GM21515 (cell line): ENCODE results near the gene MOCS3.
"Not testable (repeated sequence)": the region's sequence is repeated elsewhere in the genome, so short reads cannot be mapped to it uniquely, and the experiment has no call there.

Experiments
- ATAC-seq: cut with Tn5 transposase; IDR thresholded peaks from one replicate; pipeline ENCODE4 v1.9.1; 2021; ENCODE audit not compliant: unreplicated experiment

MOCS3 gene

DNA sequence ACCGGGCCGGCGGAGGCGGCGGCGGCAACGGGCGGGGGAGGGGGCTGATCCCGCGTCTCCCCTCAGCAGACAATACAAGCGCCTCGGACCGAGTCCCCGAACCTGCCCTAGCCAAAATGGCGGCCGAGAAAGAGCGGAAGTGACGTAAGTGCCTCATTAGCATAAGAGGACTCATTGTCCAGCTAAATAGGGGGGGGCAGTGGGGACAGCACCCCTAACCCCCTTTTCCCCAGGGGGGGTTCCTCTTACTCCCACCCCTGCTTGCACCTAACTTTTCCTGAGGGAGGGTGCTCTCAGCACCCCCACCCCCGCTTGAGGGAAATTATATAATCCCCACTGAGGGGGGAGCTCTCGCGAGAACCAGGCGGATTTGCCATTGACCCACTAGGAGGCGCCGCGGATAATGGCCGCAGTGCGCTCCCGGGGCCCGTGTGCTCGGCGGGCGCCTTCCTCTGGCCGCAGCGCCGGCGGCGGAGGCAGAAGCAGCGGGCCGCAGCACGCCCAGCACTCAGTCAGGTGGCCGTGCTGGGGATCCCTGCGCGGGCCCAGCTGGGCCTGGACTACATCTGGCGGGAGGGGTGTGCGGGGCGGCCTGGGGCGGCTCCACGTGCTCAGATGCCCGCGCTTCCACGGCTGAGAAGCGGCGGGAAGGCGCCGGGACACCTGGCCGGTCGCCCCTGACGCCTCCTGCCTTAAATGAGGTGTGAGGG is 27.2 kb upstream of the MOCS3 start, which contains the start of gene ADNP:
ADNP (minus strand) TSS at position 132 of the 710 bp plus-strand sequence. CDS start 27,441 bp downstream, outside the sequence.
- peak; percentile 67 for ATAC-seq

DNA sequence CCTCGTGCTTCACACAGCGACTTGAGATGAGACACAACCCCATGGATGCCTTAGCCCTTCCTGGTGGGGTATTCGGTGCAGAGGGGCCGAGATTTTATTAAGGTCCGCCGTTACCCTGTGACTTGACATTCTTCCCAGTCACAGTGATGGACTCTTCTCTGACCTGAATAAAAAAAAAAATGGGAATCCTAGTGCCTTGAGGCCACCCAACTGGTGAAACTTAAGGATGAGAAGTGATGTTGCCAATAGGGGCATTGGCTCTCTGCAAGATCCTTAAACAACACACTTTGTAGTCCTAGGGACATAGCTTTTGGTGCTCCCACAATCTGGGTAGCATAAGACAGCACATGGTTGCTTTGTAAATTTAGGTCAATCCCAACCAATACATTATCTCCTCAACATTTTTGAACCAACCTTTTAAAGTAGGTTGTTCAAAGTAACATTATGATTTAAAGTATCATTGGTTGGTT is 26.6 kb upstream of the MOCS3 start:
- ATAC-seq, result no peak

- ATAC-seq, result no peak
Measured at GRCh38 chr20:50932691-50933280, 25.8 kb upstream of the MOCS3 start.

DNA sequence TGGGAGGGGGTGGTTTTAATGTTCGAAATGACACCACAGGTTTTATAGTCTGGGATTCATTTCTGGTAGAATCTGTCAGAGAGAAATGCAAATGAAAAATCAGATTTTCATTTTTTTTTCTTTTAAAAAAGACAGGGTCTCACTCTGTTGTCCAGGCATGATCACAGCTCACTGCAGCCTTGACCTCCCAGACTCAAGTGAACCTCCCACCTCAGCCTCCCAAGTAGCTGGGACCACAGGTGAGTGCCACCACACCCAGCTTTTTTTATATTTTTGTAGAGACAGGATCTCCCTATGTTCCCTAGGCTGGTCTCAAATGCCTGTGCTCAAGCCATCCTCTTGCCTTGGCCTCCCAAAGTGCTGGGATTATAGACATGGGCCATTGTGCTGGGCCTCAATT is 25.0 kb upstream of the MOCS3 start:
- no peak for ATAC-seq

DNA sequence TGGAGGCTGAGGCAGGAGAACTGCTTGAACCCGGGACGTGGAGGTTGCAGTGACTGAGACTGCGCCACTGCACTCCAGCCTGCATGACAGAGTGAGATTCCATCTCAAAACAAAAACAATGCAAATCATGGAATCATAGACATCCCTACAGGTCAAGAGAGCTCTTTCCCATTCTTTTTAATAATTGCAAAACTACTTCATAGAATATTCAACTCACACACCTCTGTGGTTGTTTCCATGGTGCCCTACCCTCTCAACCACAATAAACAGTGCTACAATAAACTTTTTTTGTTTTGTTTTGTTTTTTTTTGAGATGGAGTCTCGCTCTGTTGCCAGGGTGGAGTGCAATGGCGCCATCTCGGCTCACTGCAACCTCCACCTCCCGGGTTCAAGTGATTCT is 15.5 kb upstream of the MOCS3 start:
- ATAC-seq, result no peak

GRCh38 chr20:50948132-50948785 is 10.4 kb upstream of the MOCS3 start:
- ATAC-seq, result no peak

GRCh38 chr20:50953196-50953595 is 5.4 kb upstream of the MOCS3 start:
- ATAC-seq, result no peak

DNA sequence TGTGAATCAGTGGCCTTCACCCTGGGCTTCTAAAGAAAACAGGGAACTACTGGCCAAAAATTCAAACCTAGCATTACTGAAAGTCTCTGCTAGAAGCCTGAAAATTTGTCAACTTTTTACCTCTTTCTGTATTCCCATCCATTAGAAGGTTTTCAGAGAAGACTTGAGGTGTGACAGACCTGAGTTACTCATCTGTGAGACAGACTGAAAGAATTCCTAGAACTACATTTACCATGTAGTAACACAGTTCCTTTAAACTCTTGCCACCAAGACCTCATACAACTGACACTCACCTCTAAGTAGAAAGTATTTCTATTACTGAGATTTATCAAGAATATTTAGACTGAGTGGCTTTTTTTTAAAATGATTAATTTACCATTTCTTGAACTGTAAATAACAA is 4.8 kb upstream of the MOCS3 start:
- ATAC-seq, result no peak

DNA sequence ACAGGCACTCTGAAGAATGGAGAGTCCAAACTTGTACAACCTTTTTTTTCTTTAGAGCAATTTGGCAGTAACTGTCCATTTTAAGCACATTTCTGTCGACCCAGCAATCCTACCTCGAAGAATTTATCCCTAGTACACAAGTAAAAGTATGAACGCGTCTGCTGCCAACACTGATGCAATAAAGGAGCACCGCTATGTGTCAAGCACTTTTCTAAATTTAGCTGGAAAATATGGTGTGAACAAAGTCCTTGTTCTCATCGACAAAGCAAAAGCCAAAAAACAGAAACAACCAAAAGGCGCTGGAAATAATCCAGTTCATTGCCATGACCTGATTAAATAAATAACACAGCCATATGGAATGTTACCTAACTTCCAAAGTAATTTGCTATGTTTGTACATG is 1.3 kb upstream of the MOCS3 start:
- ATAC-seq, result no peak

GRCh38 chr20:50957798-50958614 is 612 bp upstream of the MOCS3 start, which contains the start of gene DPM1:
TSS of gene DPM1 (minus strand) at chr20:50958532. CDS start at chr20:50958523, 9 bp downstream.
- peak; percentile 80 for ATAC-seq

GRCh38 chr20:50959543-50960126 is 1.0 kb downstream of the MOCS3 start:
- ATAC-seq, result no peak

- ATAC-seq, result no peak
Measured at GRCh38 chr20:50967586-50967985, 9.0 kb downstream of the MOCS3 start.

DNA sequence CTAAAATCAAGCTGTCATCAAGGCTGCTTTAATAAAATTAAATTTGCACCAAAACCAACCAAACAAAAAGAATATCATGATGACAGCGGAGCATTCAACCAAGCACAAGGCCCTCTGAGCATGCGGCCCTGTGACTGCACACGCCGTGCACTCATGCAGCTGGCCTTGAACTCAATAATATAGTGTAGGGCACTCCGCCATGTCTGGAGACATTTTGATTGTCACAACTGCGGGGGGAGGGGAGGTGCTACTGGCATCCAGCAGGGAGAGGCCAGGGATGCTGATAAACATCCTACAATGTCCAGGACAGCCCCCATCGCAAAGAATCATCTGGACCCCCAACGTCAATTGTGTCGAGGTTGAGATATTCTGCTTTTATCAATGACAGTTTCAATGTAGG is 9.7 kb downstream of the MOCS3 start:
- no peak for ATAC-seq

GRCh38 chr20:50969435-50969834 is 10.8 kb downstream of the MOCS3 start:
- ATAC-seq, result no peak

DNA sequence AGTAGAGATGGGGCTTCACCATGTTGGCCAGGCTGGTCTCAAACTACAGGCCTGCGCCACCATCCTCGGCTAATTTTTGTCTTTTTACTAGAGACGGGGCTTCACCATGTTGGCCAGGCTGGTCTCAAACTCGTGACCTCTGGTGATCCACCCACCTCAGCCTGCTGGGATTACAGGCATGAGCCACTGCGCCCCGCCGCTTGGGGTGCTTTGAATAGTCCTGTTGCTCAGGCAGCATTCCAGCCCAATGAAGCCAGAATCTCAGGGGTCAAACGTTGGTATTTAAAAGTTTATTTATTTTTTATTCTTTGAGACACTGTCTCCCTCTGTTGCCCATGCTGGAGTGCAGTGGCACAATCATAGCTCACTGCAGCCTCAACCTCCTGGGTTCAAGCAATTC is 11.3 kb downstream of the MOCS3 start:
- ATAC-seq, result no peak

DNA sequence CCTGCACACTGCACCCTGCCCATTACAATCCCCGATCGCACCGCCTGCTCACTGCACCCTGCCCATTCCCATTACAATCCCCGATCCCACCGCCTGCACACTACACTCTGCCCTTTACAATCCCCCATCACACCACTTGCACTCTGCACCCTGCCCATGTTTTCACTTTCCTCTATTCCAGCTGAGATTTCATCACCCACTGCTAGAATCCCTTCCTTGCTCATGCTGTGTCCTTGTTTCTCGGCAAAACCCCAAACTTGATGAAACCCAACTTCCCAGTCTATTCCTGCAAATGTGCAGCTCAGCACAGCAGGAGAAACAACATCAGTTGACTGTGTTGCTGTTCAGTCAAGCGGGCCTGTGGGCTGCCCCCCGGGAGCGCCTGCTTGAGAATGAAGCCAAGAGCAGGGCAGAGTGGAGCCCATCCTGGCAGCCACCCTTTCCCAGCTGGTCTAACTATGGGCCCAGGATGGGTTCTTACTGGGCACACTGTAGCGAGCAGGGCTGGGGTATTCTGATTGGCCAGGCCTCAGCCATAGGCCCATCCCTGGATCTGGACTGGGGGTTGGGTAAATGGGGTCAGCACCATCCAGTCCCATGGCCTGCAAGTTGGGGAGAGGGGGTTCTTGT is 17.2 kb downstream of the MOCS3 start:
- ATAC-seq, result no peak

- no peak for ATAC-seq
Measured at GRCh38 chr20:50977066-50978021, 18.7 kb downstream of the MOCS3 start.

GRCh38 chr20:50978533-50978932 is 19.9 kb downstream of the MOCS3 start:
- not testable (repeated sequence) for ATAC-seq

- ATAC-seq, result no peak
Measured at GRCh38 chr20:50980071-50980681, 21.6 kb downstream of the MOCS3 start.
